ENCODE results near the gene MIPOL1.

DNA sequence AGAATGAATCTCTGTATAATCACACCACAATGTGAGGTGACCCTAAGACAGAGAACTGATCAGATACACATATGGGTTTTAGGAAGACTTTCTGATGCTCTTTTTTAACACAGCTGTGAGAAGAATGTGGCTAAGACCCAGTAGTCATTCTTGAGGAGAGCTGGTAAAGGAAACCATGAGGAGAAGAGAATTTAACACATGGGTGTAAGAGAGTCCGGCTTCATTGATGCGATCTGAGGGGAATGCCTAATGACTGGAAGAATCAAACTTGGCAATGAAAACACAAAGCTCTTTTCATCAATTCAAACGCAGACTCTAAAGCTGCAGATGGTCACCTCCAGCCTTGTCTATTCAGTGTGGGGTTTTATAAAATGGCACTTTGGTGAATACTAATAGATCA is 318.0 kb downstream of the MIPOL1 start:
- no peak for TF ChIP-seq EZH2 (IDR thresholded peaks at IDR 0.05; ENCODE audit: low read depth, unreplicated experiment)
- TF ChIP-seq POLR2AphosphoS5 (IDR thresholded peaks at IDR 0.05; ENCODE audit: low read depth) = no peak
- TF ChIP-seq, protein P1, sequence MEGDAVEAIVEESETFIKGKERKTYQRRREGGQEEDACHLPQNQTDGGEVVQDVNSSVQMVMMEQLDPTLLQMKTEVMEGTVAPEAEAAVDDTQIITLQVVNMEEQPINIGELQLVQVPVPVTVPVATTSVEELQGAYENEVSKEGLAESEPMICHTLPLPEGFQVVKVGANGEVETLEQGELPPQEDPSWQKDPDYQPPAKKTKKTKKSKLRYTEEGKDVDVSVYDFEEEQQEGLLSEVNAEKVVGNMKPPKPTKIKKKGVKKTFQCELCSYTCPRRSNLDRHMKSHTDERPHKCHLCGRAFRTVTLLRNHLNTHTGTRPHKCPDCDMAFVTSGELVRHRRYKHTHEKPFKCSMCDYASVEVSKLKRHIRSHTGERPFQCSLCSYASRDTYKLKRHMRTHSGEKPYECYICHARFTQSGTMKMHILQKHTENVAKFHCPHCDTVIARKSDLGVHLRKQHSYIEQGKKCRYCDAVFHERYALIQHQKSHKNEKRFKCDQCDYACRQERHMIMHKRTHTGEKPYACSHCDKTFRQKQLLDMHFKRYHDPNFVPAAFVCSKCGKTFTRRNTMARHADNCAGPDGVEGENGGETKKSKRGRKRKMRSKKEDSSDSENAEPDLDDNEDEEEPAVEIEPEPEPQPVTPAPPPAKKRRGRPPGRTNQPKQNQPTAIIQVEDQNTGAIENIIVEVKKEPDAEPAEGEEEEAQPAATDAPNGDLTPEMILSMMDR (conservative IDR thresholded peaks at IDR 0.05; ENCODE audit: low read depth in 2 of 2) = no peak
- no peak for TF ChIP-seq EZH2phosphoT487 (IDR thresholded peaks at IDR 0.05; ENCODE audit: unreplicated experiment)
- TF ChIP-seq, protein P2, sequence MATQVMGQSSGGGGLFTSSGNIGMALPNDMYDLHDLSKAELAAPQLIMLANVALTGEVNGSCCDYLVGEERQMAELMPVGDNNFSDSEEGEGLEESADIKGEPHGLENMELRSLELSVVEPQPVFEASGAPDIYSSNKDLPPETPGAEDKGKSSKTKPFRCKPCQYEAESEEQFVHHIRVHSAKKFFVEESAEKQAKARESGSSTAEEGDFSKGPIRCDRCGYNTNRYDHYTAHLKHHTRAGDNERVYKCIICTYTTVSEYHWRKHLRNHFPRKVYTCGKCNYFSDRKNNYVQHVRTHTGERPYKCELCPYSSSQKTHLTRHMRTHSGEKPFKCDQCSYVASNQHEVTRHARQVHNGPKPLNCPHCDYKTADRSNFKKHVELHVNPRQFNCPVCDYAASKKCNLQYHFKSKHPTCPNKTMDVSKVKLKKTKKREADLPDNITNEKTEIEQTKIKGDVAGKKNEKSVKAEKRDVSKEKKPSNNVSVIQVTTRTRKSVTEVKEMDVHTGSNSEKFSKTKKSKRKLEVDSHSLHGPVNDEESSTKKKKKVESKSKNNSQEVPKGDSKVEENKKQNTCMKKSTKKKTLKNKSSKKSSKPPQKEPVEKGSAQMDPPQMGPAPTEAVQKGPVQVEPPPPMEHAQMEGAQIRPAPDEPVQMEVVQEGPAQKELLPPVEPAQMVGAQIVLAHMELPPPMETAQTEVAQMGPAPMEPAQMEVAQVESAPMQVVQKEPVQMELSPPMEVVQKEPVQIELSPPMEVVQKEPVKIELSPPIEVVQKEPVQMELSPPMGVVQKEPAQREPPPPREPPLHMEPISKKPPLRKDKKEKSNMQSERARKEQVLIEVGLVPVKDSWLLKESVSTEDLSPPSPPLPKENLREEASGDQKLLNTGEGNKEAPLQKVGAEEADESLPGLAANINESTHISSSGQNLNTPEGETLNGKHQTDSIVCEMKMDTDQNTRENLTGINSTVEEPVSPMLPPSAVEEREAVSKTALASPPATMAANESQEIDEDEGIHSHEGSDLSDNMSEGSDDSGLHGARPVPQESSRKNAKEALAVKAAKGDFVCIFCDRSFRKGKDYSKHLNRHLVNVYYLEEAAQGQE (IDR thresholded peaks at IDR 0.05; ENCODE audit: unreplicated experiment) = no peak
- TF ChIP-seq CREB1 (CRISPR knock-in tag; IDR thresholded peaks at IDR 0.05; ENCODE audit: low read depth) = no peak
- TF ChIP-seq JUNB (IDR thresholded peaks at IDR 0.05; ENCODE audit: unreplicated experiment) = no peak
- TF ChIP-seq STAT1 (IDR thresholded peaks at IDR 0.05; ENCODE audit: unreplicated experiment) = no peak
- no peak for TF ChIP-seq NANOG (IDR thresholded peaks at IDR 0.05; ENCODE audit: borderline replicate concordance)
- TF ChIP-seq ZNF114 (CRISPR knock-in tag; IDR thresholded peaks at IDR 0.05) = no peak
- no peak for TF ChIP-seq ZNF331 (CRISPR knock-in tag; IDR thresholded peaks at IDR 0.05; ENCODE audit: low read depth)

Data from GM23338 (cell line).